ENCODE measurements around the gene MAN2C1.

Gene MAN2C1

DNA sequence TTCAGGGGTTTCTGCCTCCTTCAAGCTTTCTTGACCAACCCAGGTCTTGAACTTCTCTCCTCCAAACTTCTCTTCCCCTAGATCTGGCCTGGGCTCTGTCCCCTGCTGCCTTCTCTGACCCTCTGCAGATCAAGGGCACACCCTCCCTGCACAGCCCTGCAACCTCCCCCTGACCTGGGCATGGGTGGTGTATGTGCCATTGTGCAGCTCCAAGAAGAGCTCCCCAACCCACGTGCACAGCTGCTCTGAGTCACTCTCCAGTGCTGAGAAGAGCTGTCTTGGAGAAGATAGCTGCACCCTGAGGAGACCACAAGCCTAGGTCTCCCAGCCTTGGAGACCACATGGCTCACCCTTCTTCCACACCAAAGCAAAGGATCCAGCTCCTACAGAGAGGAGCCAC is 8.0 kb downstream of the MAN2C1 start:
- DNase-seq (ENCODE audit: low spot score), result no peak
- TF ChIP-seq CTCF (IDR thresholded peaks at IDR 0.05; ENCODE audit: extremely low read depth, missing control alignments), result no peak

DNA sequence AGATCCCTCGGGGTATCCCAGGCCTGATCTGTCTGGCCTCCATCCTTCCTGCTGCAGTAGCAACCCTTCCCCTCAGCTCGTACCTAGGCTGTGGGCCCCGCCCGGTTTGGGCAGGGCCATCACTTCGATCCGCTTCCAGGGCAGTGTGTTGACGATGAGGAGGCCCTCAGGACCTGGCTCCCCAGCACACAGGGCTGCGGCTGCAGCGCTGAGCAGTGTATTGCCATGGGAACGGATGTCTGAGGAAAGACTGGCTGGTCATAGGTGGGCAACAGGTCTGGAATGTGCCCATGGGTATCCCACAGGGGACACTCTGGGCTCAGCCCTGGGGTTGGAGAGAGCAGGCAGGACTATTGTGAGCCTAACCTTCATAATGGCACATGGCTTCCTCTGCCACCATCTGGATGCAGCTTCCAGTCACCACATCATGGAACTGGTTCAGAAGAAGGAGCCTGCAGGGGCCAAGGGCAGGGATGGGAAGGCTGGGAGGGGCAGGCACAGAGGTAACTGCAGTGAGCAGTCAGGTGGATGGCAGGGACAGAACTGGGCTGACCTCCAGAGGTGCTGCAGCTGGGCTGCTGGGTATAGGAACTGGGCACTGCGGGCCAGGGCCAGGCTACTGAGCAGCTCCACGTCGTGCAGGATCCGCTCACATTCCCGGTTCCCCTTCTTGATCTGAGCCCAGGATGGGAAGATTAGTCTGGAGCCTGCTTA is 8.7 kb downstream of the MAN2C1 start:
- DNase-seq (ENCODE audit: low spot score), result no peak
- TF ChIP-seq CTCF (IDR thresholded peaks at IDR 0.05; ENCODE audit: extremely low read depth, missing control alignments), result no peak

DNA sequence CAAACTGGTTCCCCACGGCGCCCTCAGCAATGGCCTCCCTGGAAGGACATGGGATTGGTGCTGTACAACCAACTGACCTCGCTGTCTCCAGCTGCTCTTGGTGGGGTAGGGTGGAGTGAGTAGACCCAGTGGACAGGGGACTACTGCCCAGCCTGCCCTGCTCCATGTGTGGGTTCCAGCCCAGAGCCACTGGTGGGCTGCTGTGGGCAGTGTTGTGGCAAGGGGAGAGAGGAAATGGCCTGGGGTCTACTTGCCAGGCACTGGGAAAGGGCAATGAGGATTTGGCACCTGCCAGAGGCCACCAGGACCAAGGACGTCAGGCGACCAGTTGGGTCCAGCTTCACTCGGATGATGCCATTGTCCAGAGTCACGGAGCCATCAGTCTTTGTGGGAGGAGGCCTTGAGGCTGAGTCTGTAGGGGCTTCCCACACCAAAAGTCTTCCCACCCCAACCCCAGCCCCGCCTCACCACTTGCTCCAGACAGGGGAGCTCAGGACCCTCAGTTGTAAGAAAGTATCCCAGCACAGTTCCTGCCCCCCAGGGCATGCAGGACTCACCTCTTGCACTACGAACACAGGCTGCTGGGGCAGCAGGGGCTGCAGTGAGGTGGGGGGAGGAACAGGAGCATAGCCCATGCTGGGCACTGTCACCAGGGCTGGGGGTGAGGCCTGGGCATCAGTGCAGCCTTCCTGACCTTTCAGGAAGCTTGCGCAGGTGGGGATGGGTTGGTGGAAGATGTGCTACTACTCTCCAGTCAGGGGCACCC is 9.5 kb downstream of the MAN2C1 start:
- TF ChIP-seq CTCF (IDR thresholded peaks at IDR 0.05; ENCODE audit: extremely low read depth, missing control alignments), result no peak

DNA sequence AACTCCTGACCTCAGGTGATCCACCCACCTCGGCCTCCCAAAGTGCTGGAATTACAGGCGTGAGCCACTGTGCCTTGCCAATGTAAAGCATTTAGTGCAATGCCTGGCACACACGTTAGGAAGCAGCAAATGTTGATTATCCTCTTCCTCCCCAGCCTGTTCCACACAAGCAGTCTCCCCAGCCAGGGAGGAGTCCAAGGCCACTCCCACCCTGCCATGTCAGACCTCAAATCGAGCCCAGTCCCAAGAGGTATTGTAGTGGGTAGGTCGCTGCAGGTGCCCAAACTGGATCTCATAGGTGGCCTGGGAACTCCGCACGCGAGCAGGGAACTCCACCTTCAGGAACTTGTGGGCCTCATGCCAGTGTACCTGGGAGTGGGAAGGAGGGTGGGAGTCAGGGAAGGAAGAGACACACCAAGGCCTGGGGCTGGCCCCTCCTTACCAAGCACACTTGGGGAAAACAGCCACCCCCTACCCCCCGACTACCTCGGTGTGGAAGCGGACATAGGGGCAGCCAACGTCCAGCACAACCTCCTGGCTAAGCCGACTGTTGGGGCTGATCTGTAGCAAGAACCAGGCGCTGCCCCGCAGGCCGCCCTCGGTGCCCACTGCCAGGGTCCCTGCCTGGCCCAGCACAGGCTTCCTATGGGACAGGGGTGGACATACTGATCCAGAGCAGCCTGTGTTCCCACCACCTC is 10.3 kb downstream of the MAN2C1 start:
- no peak for DNase-seq (ENCODE audit: low spot score)
- no peak for TF ChIP-seq CTCF (IDR thresholded peaks at IDR 0.05; ENCODE audit: extremely low read depth, missing control alignments)

More for the DNA sequence above, 9.5 kb downstream of the MAN2C1 start:
- no peak for DNase-seq (ENCODE audit: low spot score)

- TF ChIP-seq CTCF (IDR thresholded peaks at IDR 0.05; ENCODE audit: extremely low read depth, missing control alignments), result no peak
- no peak for DNase-seq (ENCODE audit: low spot score)
Measured at GRCh38 chr15:75356517-75356916, 11.9 kb downstream of the MAN2C1 start.

- no peak for DNase-seq (ENCODE audit: low spot score)
- TF ChIP-seq CTCF (IDR thresholded peaks at IDR 0.05; ENCODE audit: extremely low read depth, missing control alignments), result no peak
Measured at GRCh38 chr15:75356006-75356405, 12.4 kb downstream of the MAN2C1 start.

GRCh38 chr15:75355369-75355768 is 13.0 kb downstream of the MAN2C1 start:
- TF ChIP-seq CTCF (IDR thresholded peaks at IDR 0.05; ENCODE audit: extremely low read depth, missing control alignments), result no peak
- DNase-seq (ENCODE audit: low spot score), result no peak

Measured in GM20000 (cell line).